ENCODE measurements around the gene HTR2C. TPM values are rescaled to one million over a fixed set of nuclear protein-coding genes. Genes with fewer than 3 reads are reported as not detected.
"Not testable (repeated sequence)": the region's sequence is repeated elsewhere in the genome, so short reads cannot be mapped to it uniquely, and the experiment has no call there.

HTR2C gene
- total and polyA plus RNA-seq, 8 donors = not detected

- no peaks in the 10 kb centered on the region for H3K36me3 ChIP-seq
- no peak for DNase-seq
- H3K4me3 ChIP-seq = no peak overlapping the region
- H3K27me3 ChIP-seq = peaks cover 0 to 4% (median 0%) of the 10 kb centered on the region in 3 donors
- intact Hi-C loops (cut with DNase I; ENCODE audit: low total_unique reads) = no loop called here
- H3K27ac ChIP-seq = no peak overlapping the region
- WGBS, 5 donors = 53 to 82% (median 66%) methylated on average over 1 of the region's 1 CpG
- no peaks in the 10 kb centered on the region for H3K4me1 ChIP-seq
- no peak for TF ChIP-seq POLR2A (IDR thresholded peaks at IDR 0.05)
- TF ChIP-seq EP300 (IDR thresholded peaks at IDR 0.05) = no peak
- no peak for TF ChIP-seq POLR2AphosphoS5 (IDR thresholded peaks at IDR 0.05)
- no peak for TF ChIP-seq CTCF (IDR thresholded peaks at IDR 0.05)
- no peaks in the 10 kb centered on the region for H3K9me3 ChIP-seq
Observed at GRCh38 chrX:114599305-114599704, 15.4 kb downstream of the HTR2C start.

DNA sequence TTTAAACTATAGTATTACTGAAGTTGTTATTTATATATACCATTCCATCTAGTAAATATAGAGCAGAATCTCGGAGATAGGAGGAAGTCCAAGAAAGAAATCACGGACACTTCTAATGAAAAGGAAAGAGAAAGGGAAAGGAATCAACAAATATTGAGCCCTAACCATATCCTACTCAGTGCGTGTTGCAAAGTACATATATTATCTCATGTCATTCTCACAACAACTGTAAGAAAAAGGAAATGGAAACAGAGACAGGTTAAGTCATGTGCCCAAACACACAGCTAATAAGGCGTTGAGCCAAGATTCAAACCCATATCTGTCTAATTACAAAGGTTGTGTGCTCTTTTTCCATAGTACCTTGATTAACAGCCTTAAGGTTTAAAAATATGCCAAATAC lies 16.0 kb downstream of the HTR2C start:
- Histone ChIP-seq H3K27me3 (peaks cover 0 to 4% (median 0%) of the 10 kb centered on the region in 3 donors), H3K4me1 (no peaks in the 10 kb centered on the region), H3K9me3 (no peaks in the 10 kb centered on the region), H3K36me3 (no peaks in the 10 kb centered on the region), H3K27ac (no peak overlapping the region), H3K4me3 (no peak overlapping the region)
- intact Hi-C loops (cut with DNase I; ENCODE audit: low total_unique reads) = no loop called here
- 15 to 46% (median 30%) methylated on average over 4 of the region's 4 CpGs for WGBS, 5 donors
- no peak for DNase-seq
- no peak for TF ChIP-seq EP300 (IDR thresholded peaks at IDR 0.05)
- TF ChIP-seq POLR2AphosphoS5 (IDR thresholded peaks at IDR 0.05) = no peak
- no peak for TF ChIP-seq CTCF (IDR thresholded peaks at IDR 0.05)
- no peak for TF ChIP-seq POLR2A (IDR thresholded peaks at IDR 0.05)

DNA sequence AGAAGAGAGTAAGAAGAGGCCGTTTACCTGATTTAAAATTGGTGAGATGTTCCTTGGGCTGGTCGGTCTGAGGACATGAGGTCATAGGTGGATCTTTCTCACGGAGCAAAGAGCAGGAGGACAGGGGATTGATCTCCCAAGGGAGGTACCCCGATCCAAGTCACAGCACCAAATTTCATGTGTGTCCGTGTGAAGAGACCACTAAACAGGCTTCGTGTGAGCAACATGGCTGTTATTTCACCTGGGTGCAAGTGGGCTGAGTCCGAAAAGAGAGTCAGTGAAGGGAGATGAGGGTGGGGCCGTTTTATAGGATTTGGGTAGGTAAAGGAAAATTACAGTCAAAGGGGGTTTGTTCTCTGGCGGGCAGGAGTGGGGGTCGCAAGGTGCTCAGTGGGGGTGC lies 22.7 kb downstream of the HTR2C start:
- H3K27me3 ChIP-seq; H3K27ac ChIP-seq; DNase-seq; H3K4me1 ChIP-seq; intact Hi-C loops (cut with DNase I; ENCODE audit: low total_unique reads); H3K36me3 ChIP-seq; H3K9me3 ChIP-seq; H3K4me3 ChIP-seq: not testable (repeated sequence)
- 81 to 96% (median 82%) methylated on average over 7 to 10 of the region's 10 CpGs for WGBS, 5 donors

- DNase-seq = peak; percentile 32 to 64
Observed at GRCh38 chrX:114611018-114611619, 27.2 kb downstream of the HTR2C start.

More at GRCh38 chrX:114611018-114611619, 27.2 kb downstream of the HTR2C start:
- Histone ChIP-seq H3K4me3 (no peak overlapping the region), H3K9me3 (no peaks in the 10 kb centered on the region), H3K36me3 (no peaks in the 10 kb centered on the region), H3K27ac (no peak overlapping the region), H3K27me3 (peaks cover 0 to 8% (median 0%) of the 10 kb centered on the region in 3 donors), H3K4me1 (no peaks in the 10 kb centered on the region)
- no peak for TF ChIP-seq POLR2A (IDR thresholded peaks at IDR 0.05)
- TF ChIP-seq EP300 (IDR thresholded peaks at IDR 0.05) = no peak
- peak in 4 of 7 experiments; percentile 53 to 82 (median 75) for TF ChIP-seq CTCF (IDR thresholded peaks at IDR 0.05)
- no peak for TF ChIP-seq POLR2AphosphoS5 (IDR thresholded peaks at IDR 0.05)
- intact Hi-C loops (cut with DNase I; ENCODE audit: low total_unique reads) = no loop called here
- WGBS, 5 donors = 51 to 58% (median 56%) methylated on average over 11 of the region's 11 CpGs

Data from stomach (tissue), 9 donors.